ENCODE measurements around the gene GALNTL6.
"Not testable (repeated sequence)": the region's sequence is repeated elsewhere in the genome, so short reads cannot be mapped to it uniquely, and the experiment has no call there.

GALNTL6 gene

DNA sequence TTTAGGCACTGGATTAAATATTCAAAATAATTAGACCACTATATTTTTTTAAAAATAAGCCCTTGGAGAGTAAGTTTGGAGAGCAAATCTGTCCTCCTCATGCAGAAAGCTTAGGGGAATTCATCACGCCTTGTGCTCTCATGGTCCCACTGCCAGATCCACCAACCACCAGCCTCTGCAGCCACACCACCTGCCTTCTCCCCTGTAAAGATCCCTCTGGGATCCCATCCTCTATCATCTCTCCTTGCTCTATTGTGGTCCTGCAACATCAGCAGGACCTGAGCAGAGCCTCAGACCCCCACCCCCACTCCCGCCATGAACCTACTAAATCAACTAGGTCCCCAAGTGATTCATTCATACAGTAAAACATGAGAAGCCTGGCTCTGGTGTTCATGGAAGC, 872.8 kb downstream of the GALNTL6 start:
- DNase-seq, result peak; percentile 43

GRCh38 chr4:172688534-172688933, 875.3 kb downstream of the GALNTL6 start:
- peak; percentile 45 for DNase-seq

DNA sequence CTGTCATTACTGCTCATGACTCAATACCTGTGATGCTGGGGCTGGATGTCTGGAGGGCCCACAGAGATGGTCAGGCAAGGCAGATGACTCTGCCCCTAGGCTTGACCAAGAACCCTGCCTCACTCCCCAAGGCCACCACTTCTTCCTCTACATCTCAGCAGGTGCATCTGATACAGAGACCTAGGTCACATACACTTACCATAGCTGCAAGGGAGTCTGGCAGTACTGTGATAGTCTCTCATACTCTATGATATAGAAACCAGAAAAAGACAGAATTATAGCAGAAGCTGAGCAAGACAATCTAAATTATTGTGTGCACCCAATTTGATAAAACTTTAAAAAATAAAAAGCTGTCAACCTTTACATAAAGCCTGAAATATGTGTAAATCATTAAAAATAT, 878.3 kb downstream of the GALNTL6 start:
- DNase-seq, result no peak

DNA sequence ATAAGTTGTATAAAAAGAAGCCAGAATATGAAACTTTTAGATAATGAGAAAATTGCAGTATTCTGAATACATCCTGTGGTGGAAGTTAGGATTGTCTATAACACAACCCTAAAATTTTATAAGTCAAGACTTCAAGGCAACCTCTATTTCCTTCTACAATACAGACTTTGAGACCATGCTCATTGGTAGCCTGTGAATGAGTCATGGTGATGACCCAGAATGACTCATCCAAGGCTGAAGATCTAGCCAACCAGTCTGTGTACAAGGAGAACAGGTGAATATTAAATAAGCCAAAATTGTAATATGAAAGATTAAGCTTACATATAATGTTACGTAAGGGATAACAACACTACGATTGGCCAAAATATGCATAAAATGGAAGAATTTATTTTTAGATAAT, 879.5 kb downstream of the GALNTL6 start:
- no peak for DNase-seq

DNA sequence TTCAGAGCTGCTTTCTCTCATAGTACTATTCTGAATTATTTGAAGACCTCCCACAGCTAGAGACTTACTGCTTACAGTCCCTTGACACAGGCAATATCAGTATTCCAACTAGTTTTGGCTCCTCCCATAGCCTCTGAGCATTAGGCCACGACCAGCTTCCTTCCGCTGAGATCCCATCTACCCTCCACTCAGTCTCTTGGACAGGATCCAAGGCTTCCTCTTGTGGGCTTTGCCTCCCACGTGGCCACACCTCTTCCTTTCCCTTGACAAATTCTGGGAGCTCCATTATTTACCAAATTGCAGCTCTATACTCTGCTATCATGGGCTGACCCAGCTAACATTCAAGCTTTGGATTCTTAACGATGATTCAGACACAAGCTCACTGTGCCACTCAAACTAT, 885.1 kb downstream of the GALNTL6 start:
- DNase-seq, result peak; percentile 49

DNA sequence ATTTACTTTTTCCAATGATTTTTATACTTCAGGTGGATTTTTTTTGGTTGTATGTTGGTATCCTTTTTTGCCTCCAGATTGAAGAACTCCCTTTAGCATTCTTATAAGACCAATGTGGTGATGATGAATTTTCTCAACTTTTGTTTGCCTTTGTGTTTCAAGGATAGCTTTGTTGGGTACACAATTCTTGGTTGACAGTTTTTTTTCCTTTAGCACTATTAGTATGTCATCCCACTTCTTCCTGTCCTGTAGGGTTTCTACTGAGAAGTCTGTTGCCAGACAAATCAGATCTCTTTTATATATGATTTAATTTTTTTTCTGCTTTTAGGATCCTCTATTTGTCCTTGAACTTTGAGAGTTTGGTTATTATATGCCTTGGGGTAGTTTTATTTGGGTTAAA, 892.4 kb downstream of the GALNTL6 start:
- DNase-seq, result no peak

DNA sequence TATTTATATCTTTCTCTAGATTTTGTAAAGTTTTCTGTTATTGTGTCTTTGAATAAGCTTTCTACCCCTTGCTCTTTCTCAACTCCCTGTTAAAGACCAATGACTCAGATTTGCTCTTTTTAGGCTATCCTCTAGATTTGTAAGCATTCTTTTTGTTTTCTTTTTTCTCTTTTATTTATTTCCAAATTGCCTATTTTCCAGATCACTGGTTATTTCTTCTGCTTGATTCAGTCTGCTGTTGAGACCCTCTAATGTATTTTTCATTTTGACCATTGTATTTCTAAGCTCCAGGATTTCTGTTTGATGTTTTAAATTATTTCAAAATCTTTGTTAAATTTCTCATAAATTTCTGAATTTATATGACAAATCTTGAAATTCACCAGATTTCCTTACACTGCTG, 892.8 kb downstream of the GALNTL6 start:
- no peak for DNase-seq

DNA sequence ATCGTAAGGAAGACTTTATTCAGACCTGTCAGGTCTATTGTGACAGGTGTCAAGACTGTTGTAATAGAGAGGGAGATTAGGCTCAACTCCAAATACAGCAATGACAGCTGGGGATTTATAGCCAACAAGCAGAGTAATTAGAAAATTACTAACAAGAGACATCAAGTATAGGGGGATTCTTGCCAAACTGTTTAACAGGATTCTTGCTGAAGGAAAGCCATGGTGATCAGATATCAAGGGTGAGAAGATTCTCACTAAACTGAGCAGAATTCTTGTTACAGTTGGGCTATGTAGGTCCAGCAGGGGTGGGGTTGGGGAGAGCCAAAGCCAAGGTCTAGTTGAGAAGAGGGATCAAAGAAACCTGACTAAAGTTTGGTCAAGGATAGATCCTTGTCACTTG, 894.4 kb downstream of the GALNTL6 start:
- peak; percentile 24 for DNase-seq

GRCh38 chr4:172708184-172708583, 895.0 kb downstream of the GALNTL6 start:
- DNase-seq, result no peak

DNA sequence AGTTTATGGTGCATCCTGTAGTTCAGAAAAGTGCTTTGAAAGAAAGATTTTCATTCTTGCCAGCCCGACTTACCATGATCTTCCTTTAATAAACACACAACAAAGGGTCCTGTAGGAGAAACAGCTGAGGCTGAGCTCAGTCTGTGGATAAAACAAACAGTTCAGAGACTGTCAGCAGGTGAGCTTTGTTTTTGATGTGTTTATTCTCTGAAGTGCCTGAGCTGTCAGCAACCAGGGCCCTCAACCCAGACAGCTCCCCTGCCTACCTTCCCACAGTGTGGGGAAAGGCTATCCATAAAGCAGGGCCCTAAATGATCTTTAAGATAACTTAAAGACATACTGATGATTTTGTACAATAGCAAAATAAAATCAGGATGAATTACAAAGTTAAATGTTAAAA, 896.2 kb downstream of the GALNTL6 start:
- peak; percentile 85 for DNase-seq

- DNase-seq, result no peak
These were observed 903.1 kb downstream of the GALNTL6 start for GRCh38 chr4:172716291-172716690.

DNA sequence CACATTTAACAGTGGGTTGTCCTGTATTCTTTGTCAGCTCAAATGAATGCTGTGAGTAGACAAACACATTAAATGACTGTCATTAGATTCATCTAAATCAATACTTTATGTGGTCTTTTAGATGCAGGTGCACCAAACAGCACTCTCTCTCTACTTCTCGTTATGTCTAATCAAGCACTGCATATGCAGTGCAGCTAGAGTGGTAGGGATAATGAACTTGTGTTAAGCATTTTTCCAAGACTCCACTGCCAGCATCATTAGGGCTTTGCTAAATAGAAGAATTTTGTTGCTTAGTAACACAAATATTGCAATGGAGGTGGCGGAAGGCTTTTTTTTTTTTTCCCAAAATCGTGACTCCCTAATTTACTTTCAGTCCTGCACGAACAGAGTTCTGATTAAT, 908.5 kb downstream of the GALNTL6 start:
- DNase-seq, result peak; percentile 69

GRCh38 chr4:172725581-172725980, 912.4 kb downstream of the GALNTL6 start:
- DNase-seq, result no peak

GRCh38 chr4:172726001-172726423, 912.8 kb downstream of the GALNTL6 start:
- peak; percentile 73 for DNase-seq

DNA sequence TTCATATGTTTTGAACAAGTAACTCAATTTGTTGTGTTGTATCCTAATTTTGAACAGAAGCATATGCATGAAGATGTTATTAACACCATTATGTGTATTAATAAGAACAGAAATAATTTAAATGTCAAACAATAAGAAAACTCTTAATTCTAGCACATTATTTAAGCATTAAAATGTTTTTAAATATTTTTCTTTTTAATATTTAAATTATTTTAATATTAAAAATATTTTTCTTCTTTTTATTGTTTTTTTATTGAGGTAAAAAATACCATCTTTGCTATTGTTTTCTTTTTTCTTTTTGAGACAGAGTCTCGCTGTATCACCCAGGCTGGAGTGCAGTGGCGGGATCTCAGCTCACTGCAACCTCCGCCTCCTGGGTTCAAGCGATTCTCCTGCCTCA, 914.4 kb downstream of the GALNTL6 start:
- DNase-seq, result no peak

DNA sequence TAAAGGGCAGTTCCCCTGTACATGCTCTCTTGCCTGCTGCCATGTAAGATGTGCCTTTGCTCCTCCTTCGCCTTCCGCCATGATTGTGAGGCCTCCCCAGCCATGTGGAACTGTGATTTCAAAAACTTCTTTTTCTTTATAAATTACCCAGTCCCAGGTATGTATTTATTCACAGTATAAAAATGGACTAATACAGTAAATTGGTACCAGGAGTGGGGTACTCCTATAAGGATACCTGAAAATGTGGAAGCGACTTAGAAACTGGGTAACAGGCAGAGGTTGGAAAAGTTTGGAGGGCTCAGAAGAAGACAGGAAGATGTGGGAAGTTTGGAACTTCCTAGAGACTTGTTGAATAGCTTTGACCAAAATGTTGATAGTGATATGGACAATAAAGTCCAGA, 920.4 kb downstream of the GALNTL6 start:
- not testable (repeated sequence) for DNase-seq

- DNase-seq, result no peak
These were observed 921.4 kb downstream of the GALNTL6 start for GRCh38 chr4:172734555-172734954.

DNA sequence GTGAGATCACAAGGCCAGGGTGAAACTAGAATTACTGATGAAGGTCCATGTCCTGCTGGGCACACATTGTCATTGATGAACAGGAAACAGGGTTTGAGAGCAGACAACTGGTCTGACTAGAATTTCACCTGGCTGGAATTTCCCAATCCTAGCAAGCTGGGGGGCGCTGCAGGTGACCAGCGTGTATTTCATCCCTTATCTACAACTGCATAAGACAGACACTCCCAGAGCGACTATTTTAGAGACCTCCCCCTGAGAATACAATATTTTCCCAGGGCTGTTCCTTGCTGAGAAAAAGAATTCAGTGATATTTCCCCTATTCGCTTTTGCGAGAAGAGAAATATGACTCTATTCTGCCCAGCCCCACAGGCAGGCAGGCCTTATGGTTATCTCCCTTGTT, 922.8 kb downstream of the GALNTL6 start:
- peak; percentile 1 for DNase-seq

- no peak for DNase-seq
These were observed 927.2 kb downstream of the GALNTL6 start for GRCh38 chr4:172740434-172740833.

GRCh38 chr4:172750910-172751309, 937.7 kb downstream of the GALNTL6 start:
- no peak for DNase-seq

GRCh38 chr4:172751550-172751949, 938.3 kb downstream of the GALNTL6 start:
- no peak for DNase-seq

GRCh38 chr4:172758586-172759340, 945.6 kb downstream of the GALNTL6 start:
- no peak for DNase-seq

DNA sequence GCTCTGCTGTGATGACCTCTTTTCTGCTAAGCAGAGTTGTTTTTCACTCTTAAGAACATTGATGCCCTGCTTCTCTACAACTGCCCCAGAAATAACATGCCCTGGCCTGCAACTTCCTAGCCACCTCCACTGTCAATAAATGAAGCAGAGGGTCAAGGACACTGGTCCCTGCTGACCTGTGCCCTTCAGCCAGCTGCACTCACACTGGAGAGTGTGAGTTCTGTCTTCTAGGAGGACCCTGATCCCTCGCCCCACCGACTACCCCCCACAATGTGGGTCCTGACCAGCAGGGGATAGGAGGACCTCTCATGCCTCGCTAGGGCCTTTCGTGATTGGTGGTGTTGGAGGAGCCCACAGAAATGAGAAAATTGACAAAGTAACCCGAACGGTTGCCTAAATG, 947.3 kb downstream of the GALNTL6 start:
- DNase-seq, result no peak

DNA sequence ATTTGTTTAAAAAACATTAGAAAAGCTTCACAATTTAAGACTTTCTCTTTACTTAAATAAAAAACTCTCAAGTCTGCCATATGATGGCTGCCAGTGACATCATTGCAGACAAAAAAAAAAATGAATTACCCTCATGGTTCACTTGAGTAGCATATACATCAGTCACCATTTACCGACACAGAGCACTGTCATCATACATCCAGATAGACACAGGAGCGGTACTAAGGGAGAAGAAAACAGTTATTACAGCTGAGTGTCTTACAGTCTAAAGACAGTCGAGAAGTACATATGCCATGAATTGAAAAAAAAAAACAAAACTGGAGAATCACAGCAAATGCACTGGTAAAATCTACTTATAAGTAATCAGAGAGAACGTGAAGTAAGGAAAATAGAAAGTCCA, 949.7 kb downstream of the GALNTL6 start:
- peak; percentile 2 for DNase-seq

GRCh38 chr4:172770787-172771186, 957.6 kb downstream of the GALNTL6 start:
- no peak for DNase-seq
